GM18951 (cell line): ENCODE results near the gene PRKCA.

Source experiments
- POLR2A ChIP-seq: IDR thresholded peaks from 4 replicates; pipeline ENCODE4 v1.6.1; 2011; ENCODE audit warnings: mild to moderate bottlenecking; ENCODE audit not compliant: insufficient read length, insufficient read depth; ENCODE audit errors: extremely low read depth
- in situ Hi-C: fragments of 300-500 bp; cut with MboI; formaldehyde crosslinking; loops from one replicate; pipeline ENCODE4 v1.12.0; 2022; ENCODE audit warnings: low sequenced_read_pairs, mixed read lengths, inconsistent platforms; ENCODE audit not compliant: unreplicated experiment

Gene PRKCA

DNA sequence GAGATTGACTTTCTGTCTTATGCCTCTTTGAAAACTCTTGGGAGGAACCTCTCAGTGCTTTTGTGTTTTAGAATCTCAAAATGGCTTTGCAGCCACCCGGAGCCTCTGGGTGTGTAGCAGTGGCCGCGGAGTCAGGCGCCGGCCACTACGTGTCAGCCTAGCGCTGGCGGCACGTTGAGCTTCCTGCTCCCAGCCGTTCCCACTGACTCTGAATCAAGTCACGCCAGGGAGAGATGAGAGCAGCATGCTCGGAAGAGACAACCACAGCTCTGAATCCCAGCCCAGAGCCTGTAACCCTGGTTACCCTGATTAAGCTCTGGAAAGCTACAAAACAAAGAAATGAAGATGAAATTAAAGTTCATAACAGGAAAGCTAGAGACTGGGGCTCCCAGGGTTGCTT is 435.1 kb downstream of the PRKCA start:
- in situ Hi-C loops: no loop called here
- no peak for TF ChIP-seq POLR2A

DNA sequence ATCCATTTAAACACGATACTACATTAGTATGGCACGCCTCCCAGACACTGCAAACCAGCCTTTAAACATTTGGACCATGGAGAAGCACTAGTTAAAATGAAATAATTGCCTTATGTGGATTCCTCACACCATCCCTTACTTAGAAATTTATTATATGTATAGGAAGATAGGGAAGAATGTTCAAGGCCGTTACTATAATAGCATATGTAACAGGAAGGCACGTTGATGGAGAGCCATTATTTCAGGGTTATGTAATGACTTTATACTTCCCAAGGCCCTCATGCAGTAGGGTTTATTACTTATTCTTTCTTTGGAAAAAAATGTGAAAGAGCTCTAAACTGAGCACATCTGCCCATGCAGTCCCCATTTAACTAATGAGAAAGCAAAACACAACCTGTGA is 435.9 kb downstream of the PRKCA start:
- TF ChIP-seq POLR2A: no peak
- in situ Hi-C loops: no loop called here

DNA sequence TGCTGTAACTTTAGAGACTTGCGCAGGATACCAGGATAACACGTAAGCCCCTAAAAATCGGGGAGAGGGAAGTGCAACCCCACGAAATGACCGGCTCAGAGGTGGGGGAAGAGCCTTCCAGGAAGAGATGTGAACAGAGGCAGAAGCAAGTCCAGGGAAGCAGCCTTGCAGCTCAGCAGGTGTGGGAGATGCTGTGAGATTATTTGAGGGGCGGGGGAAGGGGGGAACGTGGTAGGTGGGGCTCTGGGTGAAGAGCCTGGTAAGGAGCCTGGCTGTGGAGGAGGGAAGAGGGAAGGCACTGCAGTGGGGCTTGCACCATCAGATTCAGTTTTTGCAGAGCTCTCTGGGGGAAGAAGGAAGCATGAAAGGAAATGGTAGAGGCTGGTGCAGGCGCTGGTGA is 437.1 kb downstream of the PRKCA start:
- in situ Hi-C loops: no loop called here
- no peak for TF ChIP-seq POLR2A

DNA sequence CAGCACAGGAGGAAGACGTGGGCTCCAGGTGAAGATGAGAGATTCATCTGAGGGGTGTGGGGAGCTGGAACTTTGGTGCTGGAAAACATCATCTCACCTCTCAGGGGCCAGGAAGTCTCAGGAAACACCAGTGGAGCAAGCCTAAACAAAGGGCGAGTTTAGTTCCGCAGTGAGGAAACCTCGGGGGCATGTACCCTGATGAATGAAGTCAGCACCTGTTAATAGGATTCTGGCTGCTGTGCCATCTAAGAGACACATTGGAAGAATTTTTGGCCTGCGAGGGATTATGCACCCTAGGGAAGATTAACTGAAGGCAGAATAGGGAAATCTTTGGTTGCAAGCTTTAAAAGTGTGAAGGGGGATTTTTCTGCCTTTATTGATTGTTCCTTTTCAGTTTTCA is 437.8 kb downstream of the PRKCA start:
- in situ Hi-C loops: no loop called here

DNA sequence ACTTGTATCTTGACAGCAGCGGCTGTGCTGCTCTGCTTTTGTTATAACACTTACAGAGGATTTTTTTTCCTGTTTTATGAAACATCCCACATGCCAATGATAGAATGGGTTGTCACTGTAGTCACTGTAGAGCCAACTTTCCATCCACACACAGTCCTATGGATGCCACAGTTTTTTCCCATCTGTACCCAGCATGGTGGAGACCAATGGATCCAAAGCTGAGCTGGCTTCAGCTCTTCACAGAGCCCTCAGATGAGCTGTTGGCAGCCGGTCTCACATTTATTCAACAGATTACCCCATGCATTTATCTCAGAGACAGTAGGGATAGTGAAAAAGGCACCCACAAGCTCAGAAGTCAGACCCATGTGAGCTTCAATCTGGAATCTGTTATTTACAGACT is 441.1 kb downstream of the PRKCA start:
- in situ Hi-C loops: no loop called here
- TF ChIP-seq POLR2A: no peak

More for the DNA sequence above, 437.8 kb downstream of the PRKCA start:
- TF ChIP-seq POLR2A: no peak

DNA sequence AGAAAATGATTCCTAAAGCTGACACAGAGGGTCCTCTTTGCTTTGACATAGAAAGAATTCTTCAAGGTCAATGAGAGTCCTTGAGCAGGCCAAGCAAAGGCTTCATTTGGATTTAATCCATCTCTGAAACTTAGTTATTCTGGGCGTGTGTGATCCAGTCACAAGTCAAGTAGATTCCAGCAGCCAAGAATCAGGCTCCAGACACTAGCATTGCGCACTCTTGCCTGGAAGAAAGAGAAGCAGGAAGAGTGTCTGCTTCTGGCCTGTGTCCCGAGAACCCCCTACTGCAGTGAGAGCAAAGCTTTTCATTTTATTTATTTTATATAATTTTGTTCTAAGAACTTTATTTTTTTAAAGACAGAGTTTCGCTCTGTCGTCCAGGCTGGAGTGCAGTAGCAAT is 444.3 kb downstream of the PRKCA start:
- in situ Hi-C loops: no loop called here
- no peak for TF ChIP-seq POLR2A

DNA sequence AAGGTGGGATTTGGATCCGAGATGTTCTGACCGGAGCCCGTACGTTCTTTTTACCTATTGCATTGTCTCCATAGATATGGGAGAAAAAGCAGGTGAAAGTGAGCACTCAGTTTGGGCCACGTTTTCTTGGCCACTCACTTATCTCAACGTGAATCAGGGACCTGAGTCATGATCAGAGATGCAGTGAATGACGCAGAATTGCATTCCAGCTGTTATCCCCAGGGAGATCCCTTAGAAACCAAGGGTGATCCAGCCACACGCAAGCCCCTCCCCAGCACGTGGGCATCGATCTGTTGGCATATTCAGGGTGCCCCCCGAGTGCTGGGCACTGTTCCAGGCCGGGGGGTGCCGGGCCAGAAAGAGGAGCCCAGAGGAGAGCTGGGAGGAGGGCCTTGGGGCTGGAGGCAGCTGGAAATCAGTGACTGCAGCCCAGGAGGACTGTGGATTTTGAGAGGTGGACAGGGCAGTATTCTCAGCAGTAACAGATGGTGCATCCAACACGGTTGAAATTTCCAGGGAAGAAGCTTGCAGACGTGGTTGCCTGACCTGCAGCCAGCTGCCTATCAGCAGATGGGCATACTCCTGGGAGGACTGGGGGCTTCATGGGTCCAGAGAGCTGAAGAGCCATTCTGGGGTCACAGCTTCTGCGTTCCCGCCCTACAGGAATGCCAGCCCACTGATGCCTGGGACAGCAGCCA is 445.3 kb downstream of the PRKCA start:
- no peak for TF ChIP-seq POLR2A
- in situ Hi-C loops: no loop called here

DNA sequence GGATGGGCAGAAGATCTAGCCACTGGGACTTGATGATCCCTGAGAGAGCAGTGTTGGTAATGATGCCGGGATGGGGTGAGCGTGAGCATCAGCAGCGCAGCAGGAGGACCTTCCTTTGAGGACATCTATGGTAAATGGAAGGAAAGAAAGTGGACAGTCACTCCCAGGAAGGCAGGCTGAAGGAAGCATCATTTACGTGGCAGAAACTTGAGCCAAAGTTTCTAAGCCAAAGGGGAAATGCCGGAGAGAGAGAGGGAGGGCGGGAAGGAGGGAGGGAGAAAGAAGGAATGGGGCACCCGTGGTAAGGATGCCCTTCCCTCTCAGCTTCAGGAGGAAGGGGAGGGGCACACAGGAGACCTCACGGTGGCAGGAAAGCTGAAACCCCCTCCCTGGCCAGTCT is 446.2 kb downstream of the PRKCA start:
- TF ChIP-seq POLR2A: no peak
- in situ Hi-C loops: no loop called here

DNA sequence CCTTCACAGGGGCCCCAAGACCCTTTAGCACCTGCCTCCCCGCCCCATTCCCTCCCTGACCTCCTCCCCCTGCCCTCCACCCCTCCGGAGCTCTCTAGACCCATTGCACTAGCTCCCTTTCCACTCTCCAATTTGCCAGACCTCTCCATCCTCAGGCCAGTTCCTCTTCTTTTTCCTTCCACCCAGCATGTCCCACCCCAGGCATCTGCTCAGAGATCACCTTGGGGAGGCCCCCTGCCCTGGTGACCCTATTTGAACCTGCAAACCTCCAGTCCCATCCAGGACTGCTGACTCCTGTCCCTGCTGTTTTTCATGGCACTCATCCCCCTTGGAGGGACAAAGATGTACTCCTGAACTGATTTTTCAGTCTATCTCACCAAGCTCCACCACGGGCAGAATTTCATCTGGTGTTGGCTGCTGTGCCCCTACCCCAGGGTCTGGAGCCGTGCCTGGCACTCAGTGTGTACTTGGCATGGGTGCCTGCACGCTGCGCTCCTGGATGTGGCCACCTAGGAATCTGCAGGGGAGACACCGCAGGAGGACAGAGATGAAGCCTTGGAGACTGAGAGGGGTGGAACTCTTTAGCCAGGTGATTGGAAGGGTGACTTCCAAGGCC is 446.9 kb downstream of the PRKCA start:
- in situ Hi-C loops: no loop called here

DNA sequence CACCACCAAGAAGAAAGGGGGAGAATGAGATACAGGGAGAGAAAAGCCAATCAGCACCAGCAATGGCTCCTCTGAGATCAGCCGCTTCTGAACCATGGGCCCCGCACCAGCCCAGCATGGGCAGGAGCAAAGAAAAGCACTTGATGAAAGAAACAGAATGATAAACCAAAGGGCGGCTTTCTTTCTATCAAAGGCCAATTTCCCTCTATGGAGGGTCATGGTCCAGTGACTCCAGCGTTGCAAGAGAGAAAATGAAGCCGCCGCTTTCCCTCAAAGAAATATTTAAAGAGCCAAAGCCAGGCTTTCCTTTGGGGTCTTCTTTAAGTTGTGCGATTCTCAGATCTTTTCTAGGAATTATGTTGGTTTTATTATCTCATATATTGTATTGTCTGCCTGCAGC is 447.7 kb downstream of the PRKCA start:
- in situ Hi-C loops: no loop called here
- no peak for TF ChIP-seq POLR2A

More for the DNA sequence above, 446.9 kb downstream of the PRKCA start:
- TF ChIP-seq POLR2A: no peak

DNA sequence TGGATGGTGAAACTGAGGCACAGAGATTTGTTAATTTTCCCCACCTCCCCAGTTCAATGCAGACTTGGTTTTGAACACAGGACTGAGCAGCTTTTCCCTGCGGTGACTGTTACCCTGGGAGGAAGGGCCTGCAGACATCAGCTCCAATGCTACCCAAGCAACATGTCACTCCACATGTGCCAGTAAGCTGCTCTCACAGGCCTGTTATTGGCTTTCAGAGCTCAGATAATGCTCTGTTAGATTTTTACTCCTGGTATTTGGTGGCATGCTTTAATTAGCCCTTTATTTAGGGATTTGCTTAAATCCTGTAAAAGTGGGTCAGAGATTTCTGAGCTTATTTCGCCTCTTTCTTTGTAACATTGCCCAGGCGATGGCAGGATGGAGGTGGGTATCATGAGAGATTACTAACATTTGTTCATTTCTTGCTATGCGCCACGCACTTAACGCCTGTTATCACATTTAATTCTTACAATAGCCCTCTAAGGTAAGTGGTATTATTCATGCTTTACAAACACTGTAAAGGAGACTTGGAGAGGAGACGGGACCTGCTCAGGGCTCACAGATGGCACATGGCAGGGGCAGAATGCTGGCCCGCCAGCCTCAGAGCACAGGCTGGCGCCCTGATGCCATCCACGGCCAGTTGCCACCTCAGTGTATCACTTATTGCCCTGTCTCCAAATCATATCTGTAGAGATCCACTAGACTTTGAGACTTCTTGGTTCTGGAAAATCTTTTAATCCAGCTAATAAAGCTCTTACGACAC is 448.5 kb downstream of the PRKCA start:
- TF ChIP-seq POLR2A: no peak
- in situ Hi-C loops: no loop called here

DNA sequence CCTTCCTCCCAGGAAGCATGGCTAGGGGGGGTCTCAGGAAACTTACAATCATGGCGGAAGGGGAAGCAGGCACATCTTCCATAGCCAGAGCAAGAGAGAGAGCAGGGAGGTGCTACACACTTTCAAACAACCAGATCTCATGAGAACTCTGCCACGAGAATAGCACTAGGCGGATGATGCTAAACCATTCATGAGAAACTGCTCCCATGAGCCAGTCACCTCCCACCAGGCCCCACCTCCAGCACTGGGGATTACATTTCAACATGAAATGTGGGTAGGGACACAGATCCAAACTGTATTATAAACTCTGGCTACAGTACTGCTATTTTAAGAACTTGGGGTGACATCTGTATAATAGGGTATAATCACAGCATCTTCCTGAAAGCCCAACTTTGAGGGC is 449.4 kb downstream of the PRKCA start:
- no peak for TF ChIP-seq POLR2A
- in situ Hi-C loops: no loop called here

DNA sequence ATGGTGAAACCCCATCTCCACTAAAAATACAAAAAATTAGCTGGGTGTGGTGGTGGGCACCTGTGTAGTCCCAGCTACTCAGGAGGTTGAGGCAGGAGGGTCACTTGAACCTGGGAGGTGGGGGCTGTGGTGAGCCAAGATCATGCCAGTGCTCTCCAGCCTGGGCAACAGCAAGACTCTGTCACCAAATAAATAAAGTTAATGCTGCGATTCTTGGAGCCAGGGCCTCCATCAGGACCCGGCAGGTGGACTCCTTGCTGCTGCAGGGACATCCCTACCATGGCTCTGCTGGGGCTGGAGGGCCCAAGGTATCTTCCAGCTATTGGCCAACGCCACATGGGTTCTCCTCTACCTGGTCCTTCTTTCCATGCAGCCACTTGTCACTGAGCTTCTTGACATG is 450.0 kb downstream of the PRKCA start:
- no peak for TF ChIP-seq POLR2A
- in situ Hi-C loops: no loop called here
